HFF-Myc (cell line): ENCODE data around the gene SOX9.

ENCODE experiments used
- DNase-seq: peaks from one replicate; pipeline ENCODE4 v3.0.0-alpha.2; 2011; ENCODE audit warnings: low read depth; ENCODE audit errors: extremely low read depth
- H3K4me3 ChIP-seq: replicated peaks from 2 replicates; pipeline ENCODE4 v1.5.1; 2011; ENCODE audit warnings: low read depth, mild to moderate bottlenecking, control low read depth, low read length
- TF ChIP-seq, protein P1 (sequence below): IDR thresholded peaks from 2 replicates; pipeline ENCODE4 v1.5.1; 2012; ENCODE audit warnings: mild to moderate bottlenecking, low read depth, low read length, control low read depth; ENCODE audit errors: missing control alignments

Gene SOX9

DNA sequence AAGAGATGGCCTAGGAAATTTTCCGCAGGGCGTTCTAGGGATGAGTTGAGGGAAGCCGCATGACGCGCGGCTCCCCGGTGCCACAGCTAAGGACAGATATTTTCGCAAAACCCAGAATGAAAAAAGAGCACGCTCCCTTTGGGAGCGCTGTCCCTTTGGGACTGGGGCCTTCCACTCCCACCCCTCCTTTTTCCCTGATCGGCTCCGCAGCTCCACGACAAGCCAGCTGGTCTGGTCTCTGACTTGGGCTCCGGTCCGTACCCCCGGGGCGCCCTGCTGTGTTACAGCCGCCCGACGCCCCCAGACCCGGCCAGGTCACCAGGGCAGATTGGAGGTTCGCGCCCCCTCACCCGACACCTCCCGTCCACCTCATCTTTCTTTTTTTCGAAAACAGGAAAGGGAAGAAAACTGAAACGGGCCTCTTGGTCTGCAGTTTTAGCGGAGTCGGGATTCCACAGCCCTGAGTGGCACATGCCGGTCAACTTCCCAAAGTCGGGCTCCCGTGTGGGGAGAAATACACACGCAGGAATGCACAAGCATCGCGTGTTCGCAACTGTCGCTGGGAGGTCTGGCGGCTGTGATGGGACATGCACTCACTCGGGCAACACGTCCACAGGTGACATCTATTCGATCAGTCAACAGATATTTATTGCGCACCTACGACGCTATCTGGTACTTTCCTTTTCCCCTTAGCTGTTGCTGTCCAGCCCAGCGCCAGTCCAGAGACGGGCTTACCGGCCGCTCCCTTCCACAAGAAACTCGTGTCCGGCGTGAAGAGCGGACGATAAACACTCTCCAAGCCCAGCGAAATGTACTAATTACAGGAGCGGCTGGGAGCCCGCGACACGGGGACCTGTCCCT, 3.9 kb upstream of the SOX9 start:
- DNase-seq, result no peak
- TF ChIP-seq, protein P1, sequence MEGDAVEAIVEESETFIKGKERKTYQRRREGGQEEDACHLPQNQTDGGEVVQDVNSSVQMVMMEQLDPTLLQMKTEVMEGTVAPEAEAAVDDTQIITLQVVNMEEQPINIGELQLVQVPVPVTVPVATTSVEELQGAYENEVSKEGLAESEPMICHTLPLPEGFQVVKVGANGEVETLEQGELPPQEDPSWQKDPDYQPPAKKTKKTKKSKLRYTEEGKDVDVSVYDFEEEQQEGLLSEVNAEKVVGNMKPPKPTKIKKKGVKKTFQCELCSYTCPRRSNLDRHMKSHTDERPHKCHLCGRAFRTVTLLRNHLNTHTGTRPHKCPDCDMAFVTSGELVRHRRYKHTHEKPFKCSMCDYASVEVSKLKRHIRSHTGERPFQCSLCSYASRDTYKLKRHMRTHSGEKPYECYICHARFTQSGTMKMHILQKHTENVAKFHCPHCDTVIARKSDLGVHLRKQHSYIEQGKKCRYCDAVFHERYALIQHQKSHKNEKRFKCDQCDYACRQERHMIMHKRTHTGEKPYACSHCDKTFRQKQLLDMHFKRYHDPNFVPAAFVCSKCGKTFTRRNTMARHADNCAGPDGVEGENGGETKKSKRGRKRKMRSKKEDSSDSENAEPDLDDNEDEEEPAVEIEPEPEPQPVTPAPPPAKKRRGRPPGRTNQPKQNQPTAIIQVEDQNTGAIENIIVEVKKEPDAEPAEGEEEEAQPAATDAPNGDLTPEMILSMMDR, result no peak
- no peak overlapping the region for H3K4me3 ChIP-seq

DNA sequence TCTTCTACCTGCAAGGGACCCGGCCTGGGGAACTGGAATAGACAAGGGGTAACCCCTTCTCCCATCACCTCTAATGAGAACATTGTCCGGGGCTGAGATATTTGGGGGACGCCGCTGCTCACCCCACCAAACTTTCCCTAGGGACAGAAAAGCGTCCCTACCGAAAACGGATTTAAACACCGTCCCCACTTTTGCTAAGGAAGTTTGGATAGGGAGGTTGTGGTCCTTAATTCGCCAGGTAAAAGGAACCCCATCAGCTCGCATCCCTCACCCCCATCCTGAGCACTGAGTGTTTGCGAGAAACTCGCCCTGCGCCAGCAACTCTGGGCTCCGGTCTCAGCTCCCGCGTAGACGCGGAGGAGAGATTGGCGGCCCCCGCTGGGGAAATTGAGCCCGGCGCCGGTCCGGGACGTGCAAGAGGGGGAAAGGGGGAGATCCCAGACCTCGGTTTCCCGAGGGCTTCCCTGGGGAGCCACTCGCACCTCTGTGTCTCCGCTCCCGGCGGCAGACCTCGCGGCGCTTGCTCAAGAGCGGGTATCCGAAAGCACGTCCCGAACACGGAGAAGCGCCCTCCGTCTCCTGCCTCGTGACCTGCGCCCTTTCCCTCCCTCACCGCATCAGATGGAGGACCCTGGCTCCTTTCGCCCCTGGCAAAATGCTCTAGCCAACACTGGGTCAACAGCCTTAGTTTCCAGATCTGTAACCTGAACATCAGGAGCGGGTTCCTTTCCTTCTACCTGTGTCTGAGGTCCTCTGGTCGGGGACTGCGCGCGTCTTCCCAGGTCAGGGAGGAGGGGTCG, 3.1 kb upstream of the SOX9 start:
- H3K4me3 ChIP-seq, result no peak overlapping the region
- DNase-seq, result no peak
- TF ChIP-seq, protein P1, result no peak

DNA sequence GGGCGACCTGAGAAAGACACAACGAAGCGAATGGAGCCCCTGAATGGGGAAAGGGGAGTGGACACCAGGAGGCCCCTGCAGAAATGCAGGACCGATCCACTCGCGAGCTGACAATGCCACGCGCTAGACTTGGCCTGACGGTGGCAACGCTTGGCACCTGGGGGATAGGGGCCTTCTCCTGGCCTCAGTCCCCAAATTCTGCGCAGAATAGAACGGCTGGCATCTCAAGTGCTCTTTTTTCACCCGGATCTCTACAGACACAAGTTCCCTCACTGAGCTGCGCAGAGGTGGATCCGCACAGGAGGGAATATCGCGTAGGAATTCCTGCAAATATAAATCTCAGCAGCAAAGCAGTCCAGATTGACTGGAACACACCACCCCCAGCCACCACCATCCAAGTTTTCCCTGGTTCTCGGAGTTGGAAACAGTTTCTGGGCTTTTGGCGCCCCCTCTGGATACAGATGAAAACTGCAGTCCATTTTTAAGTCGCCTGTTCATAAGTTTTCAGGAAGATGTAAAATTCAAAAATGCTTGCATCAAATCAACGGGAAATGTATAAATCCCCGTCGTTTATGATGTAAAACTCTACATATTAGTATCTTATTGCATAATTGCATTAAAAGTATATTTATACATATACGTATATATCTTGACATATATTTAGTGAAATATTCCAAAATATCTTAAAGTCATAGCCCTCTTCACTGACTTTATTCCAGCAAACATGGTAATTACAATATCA, 2.3 kb upstream of the SOX9 start:
- TF ChIP-seq, protein P1, result peak; percentile 87
- peak; percentile 59 for DNase-seq
- H3K4me3 ChIP-seq, result no peak overlapping the region

DNA sequence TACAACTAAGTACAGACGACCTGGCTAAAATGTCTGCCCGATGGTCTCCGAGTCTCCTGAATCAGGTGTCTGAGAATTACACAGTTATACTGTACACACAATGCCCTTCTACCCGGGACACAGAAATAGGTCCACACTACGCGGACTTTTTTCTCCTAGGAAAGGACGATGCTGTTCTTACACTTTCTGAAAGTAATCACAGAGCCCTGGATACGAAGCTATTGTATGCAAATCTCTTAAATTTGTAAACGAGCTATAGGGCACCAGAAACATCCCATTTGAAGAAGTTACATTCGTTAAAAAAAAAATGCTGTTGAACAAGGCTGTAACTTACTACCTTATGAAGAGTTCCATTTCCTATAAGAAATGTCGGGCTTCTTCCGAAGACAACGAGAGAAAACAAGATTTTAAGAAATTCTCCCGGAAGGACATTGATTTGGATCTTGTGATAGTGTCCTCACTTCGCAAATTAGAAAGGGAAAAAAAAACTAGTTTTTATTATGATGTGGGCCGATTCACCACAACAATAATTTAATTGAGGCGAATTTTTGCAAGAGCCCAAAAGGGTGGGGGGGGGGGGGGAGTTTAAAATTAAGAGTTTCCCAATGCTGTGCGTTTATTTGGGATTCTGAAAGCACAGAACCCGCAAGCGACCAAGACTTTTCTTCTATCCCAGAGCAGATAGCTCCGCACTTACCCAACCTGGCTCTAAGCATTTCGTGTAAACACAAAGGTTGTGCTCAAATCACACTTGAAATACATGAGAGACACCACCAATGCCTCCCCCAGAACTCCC, 1.5 kb upstream of the SOX9 start:
- no peak overlapping the region for H3K4me3 ChIP-seq
- DNase-seq, result no peak
- TF ChIP-seq, protein P1, result no peak

DNA sequence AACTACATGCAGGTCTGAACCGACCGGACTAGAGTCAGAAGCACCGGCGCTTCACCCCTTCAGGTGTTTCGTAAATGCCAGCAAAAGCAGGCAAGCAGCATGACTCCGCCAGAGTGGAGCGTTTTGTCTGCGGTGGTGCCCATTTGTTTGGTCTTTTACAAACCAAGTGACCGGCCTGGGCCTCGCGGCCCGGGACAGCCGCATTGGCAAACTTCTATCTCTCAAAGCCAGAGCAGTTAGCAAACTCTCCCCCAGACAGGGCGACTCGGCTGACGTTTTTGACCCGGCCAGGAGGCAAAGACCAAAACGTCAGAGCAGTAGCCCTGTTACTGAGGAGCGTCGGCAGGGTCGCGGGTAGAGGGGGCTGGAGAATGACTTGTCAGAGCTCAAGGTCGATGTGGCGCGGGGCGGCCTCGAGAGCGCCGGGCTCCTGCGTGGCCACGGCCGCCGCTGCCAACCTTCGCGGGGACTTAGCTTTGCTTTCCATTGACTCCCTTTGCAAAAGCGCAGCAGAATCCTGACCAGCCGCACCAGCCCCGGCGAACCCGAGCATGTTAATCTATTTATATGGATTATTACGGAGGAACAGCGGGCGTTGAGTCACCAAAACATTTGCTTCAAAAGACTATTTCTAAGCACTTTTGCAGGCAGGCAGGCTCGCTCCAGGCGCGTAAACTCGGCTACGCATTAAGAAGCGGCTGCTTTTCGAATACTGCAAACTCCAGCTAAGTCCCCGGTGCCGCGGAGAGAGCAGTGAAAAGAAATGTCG, 763 bp upstream of the SOX9 start:
- DNase-seq, result no peak
- TF ChIP-seq, protein P1, result no peak
- peak overlapping the region; percentile 36 for H3K4me3 ChIP-seq
